GM18505 (cell line): ENCODE measurements around the gene PPT2.

Experiments
- ATAC-seq: cut with Tn5 transposase; IDR thresholded peaks from one replicate; pipeline ENCODE4 v1.9.1; 2021; ENCODE audit not compliant: unreplicated experiment
- POLR2A ChIP-seq: IDR thresholded peaks from 4 replicates; pipeline ENCODE4 v1.6.1; 2011; ENCODE audit warnings: borderline replicate concordance; ENCODE audit not compliant: insufficient read depth, insufficient read length; ENCODE audit errors: extremely low read depth

The PPT2 gene

GRCh38 chr6:32153564-32154513 lies at the start of gene PPT2:
Gene PPT2, plus strand, starts transcription at chr6:32154141. Its CDS starts 454 bp downstream, at chr6:32154595.
- ATAC-seq, result no peak
- no peak for TF ChIP-seq POLR2A

- no peak for TF ChIP-seq POLR2A
- ATAC-seq, result no peak
Measured at GRCh38 chr6:32105433-32105832, 48.5 kb upstream of the PPT2 start.

DNA sequence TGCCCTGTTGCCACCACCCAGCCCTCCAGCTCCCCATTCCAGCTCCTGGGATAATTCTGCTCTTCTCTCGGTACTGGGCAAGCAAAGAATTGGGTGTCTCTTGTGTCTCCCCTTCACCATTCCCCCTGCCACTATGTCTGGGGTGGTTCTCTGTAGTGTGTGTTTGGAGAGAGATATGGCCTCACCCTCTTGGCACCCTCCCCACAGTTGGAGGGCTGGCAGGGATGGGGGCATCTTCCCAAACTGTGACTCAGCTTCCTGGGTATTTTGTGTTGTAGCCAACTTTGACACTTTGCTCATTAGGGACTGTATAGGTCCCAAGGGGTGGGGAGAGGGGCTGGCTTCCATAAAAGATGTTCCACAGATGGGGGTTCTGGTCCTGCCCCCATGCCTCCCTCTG lies 46.5 kb upstream of the PPT2 start:
- ATAC-seq, result no peak

DNA sequence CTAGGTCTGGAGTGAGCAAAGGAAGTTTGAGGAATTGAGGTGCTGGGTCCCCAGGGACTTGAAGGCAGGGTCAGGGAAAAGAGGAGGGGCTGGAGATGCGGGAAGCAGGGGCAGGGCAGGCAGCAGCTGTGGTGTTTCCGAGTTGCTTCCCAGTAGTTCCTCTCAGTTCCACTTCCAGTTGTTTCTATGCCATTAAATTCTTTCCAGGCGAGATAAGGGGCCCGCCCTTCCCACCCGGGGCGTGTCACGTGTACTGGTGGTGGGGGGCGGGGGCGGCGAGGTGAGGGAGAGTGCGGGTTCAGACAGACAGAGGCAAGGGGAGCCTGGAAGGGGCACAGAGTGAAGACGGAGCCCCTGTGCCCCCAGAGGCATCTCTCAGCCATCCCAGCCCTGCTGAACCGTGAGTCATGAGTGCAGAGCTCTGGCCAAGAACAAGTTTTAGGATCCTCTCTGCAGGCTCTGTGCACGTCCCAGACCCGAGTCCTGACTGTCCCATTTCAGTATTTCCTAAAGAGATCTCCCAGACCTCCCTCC lies 45.8 kb upstream of the PPT2 start:
- no peak for TF ChIP-seq POLR2A
- ATAC-seq, result no peak

More for the DNA sequence above, 46.5 kb upstream of the PPT2 start:
- no peak for TF ChIP-seq POLR2A

- no peak for ATAC-seq
- TF ChIP-seq POLR2A, result no peak
Measured at GRCh38 chr6:32108727-32109113, 45.2 kb upstream of the PPT2 start.

- ATAC-seq, result no peak
- TF ChIP-seq POLR2A, result peak; percentile 17
Measured at GRCh38 chr6:32109114-32109764, 44.7 kb upstream of the PPT2 start, which contains the start of gene TNXB. Gene TNXB, minus strand, starts transcription at chr6:32109338. Its CDS starts 11,140 bp downstream, at chr6:32098198.

GRCh38 chr6:32109765-32110160 lies 44.2 kb upstream of the PPT2 start:
- ATAC-seq, result no peak
- no peak for TF ChIP-seq POLR2A

DNA sequence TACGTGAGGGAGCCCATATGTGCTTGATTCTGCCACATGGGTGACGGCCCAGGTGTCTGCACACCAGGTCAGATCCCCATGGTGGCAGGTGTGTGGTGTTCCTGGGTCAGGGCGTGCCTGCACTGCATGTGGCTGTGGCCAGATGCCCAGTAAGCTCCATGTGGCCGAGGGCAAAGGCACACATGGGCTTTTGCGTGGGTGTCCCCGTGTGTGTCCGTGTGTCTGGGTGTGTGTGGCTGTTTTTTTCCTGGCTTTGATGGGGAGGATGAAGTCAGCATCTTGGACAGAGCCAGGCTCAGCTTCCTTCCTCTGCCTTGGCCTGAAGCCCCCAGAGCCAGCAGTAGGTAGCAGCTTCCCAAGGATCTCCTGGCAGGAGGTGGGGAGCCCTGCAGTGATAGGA lies 43.3 kb upstream of the PPT2 start:
- TF ChIP-seq POLR2A, result no peak
- ATAC-seq, result no peak

- ATAC-seq, result no peak
- no peak for TF ChIP-seq POLR2A
Measured at GRCh38 chr6:32111424-32112066, 42.4 kb upstream of the PPT2 start.

DNA sequence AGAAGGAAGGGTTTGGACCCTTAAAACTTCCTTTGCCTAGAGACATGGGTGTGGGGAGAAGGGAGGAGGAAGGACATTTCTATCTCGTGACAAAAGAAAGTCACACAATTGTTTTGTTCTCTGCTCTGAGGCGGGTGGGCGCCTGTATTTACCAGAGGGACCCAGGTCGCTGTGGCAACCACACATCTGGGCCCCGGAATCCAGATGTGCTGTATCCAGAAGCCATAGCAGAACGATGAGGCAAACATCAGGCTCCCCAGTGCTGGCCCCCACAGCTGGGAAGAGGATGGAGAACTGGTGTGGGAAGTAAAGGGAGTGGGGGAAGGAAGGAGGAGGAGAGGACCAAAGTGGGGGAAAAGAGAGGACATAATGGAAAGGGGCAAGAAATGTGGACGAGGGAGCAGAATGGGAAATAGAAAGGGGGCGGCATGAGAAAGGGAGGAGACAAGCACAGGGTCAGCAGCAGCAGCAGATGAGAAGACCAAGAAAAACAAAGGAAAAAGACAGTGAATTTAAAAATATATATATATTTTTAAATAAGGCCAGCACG lies 41.4 kb upstream of the PPT2 start:
- TF ChIP-seq POLR2A, result no peak
- no peak for ATAC-seq

DNA sequence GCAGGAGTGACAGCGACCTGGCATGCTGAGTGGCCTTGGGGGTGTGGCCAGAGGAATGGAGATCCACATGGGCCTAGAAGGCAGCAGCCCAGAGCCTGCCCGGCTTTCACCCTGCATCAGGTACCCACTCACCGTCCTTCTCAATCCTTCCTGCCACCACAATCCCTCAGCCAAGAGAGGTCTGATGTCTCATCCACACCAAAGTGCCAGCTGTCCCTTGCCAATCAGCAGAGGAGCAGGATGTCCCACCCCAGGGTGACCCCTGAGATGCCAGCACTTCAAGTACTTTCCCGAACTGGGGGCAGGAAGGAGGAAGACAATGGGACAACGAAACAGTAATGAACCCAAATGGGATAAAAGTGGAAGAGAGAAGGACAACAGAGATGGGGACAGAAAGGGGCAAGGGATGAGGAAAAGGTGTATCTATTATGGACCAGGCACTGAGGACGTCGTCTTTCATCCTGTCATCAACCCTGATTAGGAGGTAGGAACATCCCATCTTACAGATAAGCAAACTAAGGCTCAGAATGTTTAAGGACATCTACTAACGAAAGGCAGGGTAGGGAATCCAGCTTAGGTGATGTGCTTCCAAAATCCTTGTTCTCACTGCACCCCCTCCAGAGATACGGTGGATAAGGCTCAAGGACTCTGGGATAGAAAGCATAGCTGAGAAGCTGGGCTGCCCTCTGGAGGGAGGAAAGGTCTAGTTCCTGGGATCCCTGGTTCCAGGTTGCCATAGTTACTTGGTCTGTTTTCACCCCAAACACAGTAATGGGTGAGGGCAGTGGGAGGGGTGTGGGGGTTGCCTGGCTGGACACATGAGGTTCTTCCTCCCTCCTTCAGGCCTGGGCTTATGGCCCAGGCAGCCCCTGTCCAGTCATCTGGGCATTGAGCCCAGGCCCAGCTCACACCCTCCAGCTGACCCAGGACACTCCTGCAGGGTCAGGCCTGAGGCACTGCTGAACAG lies 40.3 kb upstream of the PPT2 start:
- TF ChIP-seq POLR2A, result no peak
- no peak for ATAC-seq

- ATAC-seq, result no peak
Measured at GRCh38 chr6:32114796-32115195, 39.1 kb upstream of the PPT2 start.

More at GRCh38 chr6:32114796-32115195, 39.1 kb upstream of the PPT2 start:
- TF ChIP-seq POLR2A, result no peak
